Activated naive CD4-positive, alpha-beta T cell treated with anti-CD3 and anti-CD28 coated beads, Interleukin-2, amount 10 ng/mL, durations not matched to agents 7 days and 5 days (primary cell): ENCODE data around the gene PRRT1.
A peak's percentile ranks its signal among the peaks of the same experiment; 100 is the strongest.

Experiments used
- CTCF ChIA-PET: fragments of 350-600 bp; sonication (Branson Sonifier 250); formaldehyde crosslinking; loops from one replicate; lab custom pipeline; 2021; ENCODE audit warnings: antibody characterized with exemption; lab: Charles Lee
- DNase-seq: peaks from one replicate; pipeline ENCODE4 v3.0.0-alpha.2; 2020
- H3K27ac Mint-ChIP-seq: one replicate; pipeline ENCODE4 v1.8.0; 2021; ENCODE audit warnings: mild to moderate bottlenecking, moderate library complexity, mixed read lengths
- H3K27me3 Mint-ChIP-seq: one replicate; pipeline ENCODE4 v1.8.0; 2021; ENCODE audit warnings: mild to moderate bottlenecking, mixed read lengths
- H3K36me3 Mint-ChIP-seq: one replicate; pipeline ENCODE4 v1.8.0; 2021; ENCODE audit warnings: mixed read lengths
- H3K4me1 Mint-ChIP-seq: one replicate; pipeline ENCODE4 v1.8.0; 2021; ENCODE audit warnings: mixed read lengths
- H3K4me3 Mint-ChIP-seq: one replicate; pipeline ENCODE4 v1.8.0; 2021; ENCODE audit warnings: mild to moderate bottlenecking, moderate library complexity, mixed read lengths
- H3K9me3 Mint-ChIP-seq: one replicate; pipeline ENCODE4 v1.8.0; 2021; ENCODE audit warnings: mixed read lengths

The PRRT1 gene

DNA sequence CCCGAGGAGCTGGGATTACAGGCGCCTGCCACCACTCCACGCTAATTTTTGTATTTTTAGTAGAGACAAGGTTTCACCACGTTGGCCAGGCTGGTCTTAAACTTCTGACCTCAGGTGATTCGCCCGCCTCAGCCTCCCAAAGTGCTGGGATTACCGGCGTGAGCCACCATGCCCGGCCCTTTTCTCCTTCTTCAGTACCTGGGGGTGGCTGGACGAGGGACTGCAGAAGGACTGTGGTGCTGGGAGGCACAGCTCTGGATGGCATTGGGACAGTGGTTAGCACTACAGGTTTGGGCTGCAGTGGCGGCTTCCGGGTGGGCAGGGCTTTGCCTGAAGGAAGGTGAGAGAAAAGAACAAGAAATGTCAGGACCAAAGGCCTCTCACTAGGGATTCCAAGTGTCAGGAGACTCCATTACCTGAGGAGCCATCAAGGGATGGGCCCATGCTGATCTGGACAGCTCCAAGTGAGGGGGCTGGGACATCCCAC lies 31.1 kb downstream of the PRRT1 start:
- DNase-seq: no peak
- Mint-ChIP-seq H3K27ac (no peak overlapping the region), H3K4me1 (peaks cover 12% of the 10 kb centered on the region), H3K4me3 (no peak overlapping the region), H3K27me3 (no peaks in the 10 kb centered on the region), H3K9me3 (no peaks in the 10 kb centered on the region), H3K36me3 (peaks cover 59% of the 10 kb centered on the region)
- CTCF ChIA-PET: interaction anchor here (1.2 to 1.6 kb wide), 2 partner anchors 28 to 34 kb away, joined by 3 to 4 read pairs; no protein-coding TSS in a partner anchor

DNA sequence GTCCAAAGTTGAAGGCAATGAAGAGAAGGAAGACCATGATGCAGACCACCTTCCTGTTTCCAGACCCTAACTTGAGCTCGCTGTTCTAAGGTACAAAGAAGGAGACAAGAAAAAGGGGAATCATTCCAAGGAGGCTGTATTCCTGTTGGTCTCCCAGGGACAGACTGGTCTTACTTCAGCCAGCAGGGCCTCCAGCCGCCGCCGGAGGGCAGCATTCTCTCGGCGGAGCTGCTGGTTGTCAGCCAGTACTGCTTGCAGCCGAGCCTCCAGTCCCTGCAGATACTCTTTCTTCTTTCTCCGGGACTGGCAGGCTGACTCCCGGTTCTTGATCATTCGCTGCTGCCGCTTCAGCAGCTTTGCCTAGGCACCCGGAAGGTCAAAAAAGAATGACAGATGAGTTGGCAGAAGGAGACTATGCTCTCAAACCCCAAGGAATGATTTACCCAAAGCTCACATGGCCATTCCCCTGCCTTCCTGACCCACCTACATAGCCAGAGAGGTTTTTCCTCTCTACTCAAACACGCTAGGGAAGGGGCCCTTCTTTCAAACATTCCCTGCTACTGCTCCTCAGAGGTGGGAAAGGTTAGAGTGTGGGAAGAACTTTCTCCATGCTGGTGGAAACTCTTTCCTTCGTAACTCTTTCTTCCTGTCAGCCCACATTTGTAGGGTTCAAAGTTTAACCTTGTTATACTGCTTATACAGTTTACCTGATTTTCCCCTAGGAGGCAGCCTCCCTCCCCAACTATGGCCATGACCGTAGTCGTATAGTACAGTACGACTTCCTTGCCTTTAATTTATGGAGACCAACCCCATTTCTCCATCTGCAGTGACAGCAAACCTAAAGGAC lies 32.7 kb downstream of the PRRT1 start:
- H3K27me3 Mint-ChIP-seq: no peaks in the 10 kb centered on the region
- peaks cover 59% of the 10 kb centered on the region for H3K36me3 Mint-ChIP-seq
- H3K4me3 Mint-ChIP-seq: no peak overlapping the region
- H3K9me3 Mint-ChIP-seq: no peaks in the 10 kb centered on the region
- CTCF ChIA-PET: interaction anchor here (0.7 to 2.7 kb wide), 14 partner anchors 8 to 105 kb away, joined by 3 to 25 read pairs (median 4); partner anchors contain the start of genes ATF6B, FKBPL, NOTCH4 and PRRT1
- no peak overlapping the region for H3K27ac Mint-ChIP-seq
- peak; percentile 83 for DNase-seq
- H3K4me1 Mint-ChIP-seq: peaks cover 8% of the 10 kb centered on the region

DNA sequence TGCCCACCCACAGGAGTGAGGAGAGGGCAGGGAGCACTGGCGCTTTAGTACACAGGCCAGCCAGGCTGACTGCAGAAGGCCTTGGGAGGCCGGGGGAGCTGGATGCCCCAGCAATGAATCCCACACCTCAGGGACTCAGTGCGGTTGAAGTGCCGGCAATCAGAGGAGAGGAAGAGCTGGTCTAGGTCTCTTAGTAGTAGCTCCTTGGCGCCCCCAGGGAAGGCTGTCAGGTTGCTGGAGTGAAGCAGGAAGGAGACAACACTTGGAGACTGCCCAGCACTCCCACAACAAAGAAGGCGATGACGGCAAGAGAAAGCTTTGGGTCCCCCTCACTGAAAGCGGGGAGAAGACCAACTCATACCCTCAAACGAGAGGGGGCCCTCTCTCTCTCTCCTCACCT lies 34.3 kb downstream of the PRRT1 start:
- CTCF ChIA-PET: interaction anchor here (0.8 to 2.7 kb wide), 8 partner anchors 10 to 297 kb away, joined by 3 to 25 read pairs (median 3); partner anchors contain the start of genes ATF6B and FKBPL
- H3K4me3 Mint-ChIP-seq: no peak overlapping the region
- peaks cover 8% of the 10 kb centered on the region for H3K4me1 Mint-ChIP-seq
- H3K36me3 Mint-ChIP-seq: peaks cover 54% of the 10 kb centered on the region
- H3K9me3 Mint-ChIP-seq: no peaks in the 10 kb centered on the region
- H3K27me3 Mint-ChIP-seq: no peaks in the 10 kb centered on the region
- peak overlapping the region; percentile 58 for H3K27ac Mint-ChIP-seq
- DNase-seq: no peak

DNA sequence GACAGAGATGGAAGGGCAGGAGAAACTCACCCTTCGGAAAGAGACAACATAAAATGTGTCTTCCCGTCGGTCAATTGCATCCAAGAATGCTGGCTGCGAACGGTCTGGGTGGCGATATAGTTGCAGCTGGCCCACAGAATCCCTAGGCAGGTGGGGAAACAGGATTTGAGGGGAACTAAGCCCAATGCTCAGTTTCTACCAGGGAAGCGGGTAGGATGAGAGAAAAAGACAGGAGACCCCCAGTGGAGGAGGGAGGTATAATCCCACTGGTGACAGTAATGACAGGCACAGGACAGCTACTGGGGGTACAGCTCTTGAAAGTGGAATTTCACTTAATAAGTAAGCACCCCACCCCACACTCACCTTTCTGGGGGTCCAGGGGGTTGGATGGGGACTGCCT lies 35.1 kb downstream of the PRRT1 start:
- H3K27ac Mint-ChIP-seq: no peak overlapping the region
- peaks cover 48% of the 10 kb centered on the region for H3K36me3 Mint-ChIP-seq

DNA sequence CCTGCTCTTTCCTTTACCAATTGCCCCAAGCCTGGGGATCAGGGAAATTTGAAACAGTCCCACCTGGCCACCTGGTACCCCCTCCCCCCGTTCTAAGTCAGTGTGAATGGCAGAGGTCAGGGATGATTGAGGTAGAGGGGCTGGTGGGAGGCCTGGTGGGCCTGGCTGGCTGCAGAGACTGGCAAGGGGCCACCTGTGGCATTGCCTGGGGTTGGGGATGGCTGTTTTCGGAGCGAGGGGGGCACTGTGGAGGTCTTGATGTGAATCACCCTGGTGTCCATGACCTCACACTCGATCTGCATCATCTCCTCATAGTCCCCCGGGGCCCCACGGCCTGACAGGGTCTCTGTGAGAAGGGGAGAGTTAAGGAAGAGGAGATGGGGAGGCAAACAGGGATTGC lies 36.1 kb downstream of the PRRT1 start:
- Mint-ChIP-seq H3K4me1 (peaks cover 8% of the 10 kb centered on the region), H3K27ac (no peak overlapping the region), H3K36me3 (peaks cover 42% of the 10 kb centered on the region), H3K9me3 (no peaks in the 10 kb centered on the region), H3K4me3 (no peak overlapping the region), H3K27me3 (no peaks in the 10 kb centered on the region)
- DNase-seq: no peak
- CTCF ChIA-PET: interaction anchor here (1.9 kb wide), 1 partner anchor 9 kb away, joined by 5 read pairs; no protein-coding TSS in a partner anchor

More for the DNA sequence above, 35.1 kb downstream of the PRRT1 start:
- Mint-ChIP-seq H3K9me3 (no peaks in the 10 kb centered on the region), H3K4me3 (no peak overlapping the region), H3K4me1 (peaks cover 8% of the 10 kb centered on the region), H3K27me3 (no peaks in the 10 kb centered on the region)
- no peak for DNase-seq
- CTCF ChIA-PET: interaction anchor here (1.2 to 2.7 kb wide), 3 partner anchors 12 to 79 kb away, joined by 3 to 25 read pairs (median 6); partner anchors contain the start of genes ATF6B and FKBPL

DNA sequence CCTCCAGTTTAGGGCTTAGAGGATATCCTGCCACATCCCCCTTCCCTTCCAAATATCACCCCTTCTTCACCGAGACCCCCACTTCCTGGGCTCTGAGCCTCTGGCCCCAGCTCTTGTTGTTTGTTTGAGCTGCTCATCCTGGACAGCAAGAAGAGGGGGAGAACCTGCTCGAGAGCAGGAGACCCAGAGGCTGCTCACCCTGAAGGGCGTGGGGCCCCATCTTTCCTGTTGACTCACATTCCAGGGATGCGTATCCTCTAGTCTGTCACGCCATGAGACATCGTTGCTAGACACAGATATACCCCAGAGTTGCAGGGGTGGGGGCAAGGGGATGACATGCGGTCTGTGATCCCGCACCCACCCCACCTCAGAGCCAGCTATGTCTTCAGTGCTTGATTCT lies 36.9 kb downstream of the PRRT1 start:
- Mint-ChIP-seq H3K36me3 (peaks cover 39% of the 10 kb centered on the region), H3K4me1 (peaks cover 8% of the 10 kb centered on the region), H3K27ac (no peak overlapping the region), H3K27me3 (peaks cover 5% of the 10 kb centered on the region), H3K4me3 (no peak overlapping the region), H3K9me3 (no peaks in the 10 kb centered on the region)
- CTCF ChIA-PET: interaction anchor here (1.9 kb wide), 1 partner anchor 10 kb away, joined by 5 read pairs; no protein-coding TSS in a partner anchor
- no peak for DNase-seq

DNA sequence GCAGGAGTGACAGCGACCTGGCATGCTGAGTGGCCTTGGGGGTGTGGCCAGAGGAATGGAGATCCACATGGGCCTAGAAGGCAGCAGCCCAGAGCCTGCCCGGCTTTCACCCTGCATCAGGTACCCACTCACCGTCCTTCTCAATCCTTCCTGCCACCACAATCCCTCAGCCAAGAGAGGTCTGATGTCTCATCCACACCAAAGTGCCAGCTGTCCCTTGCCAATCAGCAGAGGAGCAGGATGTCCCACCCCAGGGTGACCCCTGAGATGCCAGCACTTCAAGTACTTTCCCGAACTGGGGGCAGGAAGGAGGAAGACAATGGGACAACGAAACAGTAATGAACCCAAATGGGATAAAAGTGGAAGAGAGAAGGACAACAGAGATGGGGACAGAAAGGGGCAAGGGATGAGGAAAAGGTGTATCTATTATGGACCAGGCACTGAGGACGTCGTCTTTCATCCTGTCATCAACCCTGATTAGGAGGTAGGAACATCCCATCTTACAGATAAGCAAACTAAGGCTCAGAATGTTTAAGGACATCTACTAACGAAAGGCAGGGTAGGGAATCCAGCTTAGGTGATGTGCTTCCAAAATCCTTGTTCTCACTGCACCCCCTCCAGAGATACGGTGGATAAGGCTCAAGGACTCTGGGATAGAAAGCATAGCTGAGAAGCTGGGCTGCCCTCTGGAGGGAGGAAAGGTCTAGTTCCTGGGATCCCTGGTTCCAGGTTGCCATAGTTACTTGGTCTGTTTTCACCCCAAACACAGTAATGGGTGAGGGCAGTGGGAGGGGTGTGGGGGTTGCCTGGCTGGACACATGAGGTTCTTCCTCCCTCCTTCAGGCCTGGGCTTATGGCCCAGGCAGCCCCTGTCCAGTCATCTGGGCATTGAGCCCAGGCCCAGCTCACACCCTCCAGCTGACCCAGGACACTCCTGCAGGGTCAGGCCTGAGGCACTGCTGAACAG lies 38.1 kb downstream of the PRRT1 start:
- peaks cover 29% of the 10 kb centered on the region for H3K36me3 Mint-ChIP-seq
- DNase-seq: no peak
- no peak overlapping the region for H3K27ac Mint-ChIP-seq
- no peak overlapping the region for H3K4me3 Mint-ChIP-seq
- peaks cover 16% of the 10 kb centered on the region for H3K27me3 Mint-ChIP-seq
- CTCF ChIA-PET: interaction anchor here (1.9 kb wide), 1 partner anchor 11 kb away, joined by 5 read pairs; no protein-coding TSS in a partner anchor
- H3K9me3 Mint-ChIP-seq: no peaks in the 10 kb centered on the region
- H3K4me1 Mint-ChIP-seq: no peaks in the 10 kb centered on the region

DNA sequence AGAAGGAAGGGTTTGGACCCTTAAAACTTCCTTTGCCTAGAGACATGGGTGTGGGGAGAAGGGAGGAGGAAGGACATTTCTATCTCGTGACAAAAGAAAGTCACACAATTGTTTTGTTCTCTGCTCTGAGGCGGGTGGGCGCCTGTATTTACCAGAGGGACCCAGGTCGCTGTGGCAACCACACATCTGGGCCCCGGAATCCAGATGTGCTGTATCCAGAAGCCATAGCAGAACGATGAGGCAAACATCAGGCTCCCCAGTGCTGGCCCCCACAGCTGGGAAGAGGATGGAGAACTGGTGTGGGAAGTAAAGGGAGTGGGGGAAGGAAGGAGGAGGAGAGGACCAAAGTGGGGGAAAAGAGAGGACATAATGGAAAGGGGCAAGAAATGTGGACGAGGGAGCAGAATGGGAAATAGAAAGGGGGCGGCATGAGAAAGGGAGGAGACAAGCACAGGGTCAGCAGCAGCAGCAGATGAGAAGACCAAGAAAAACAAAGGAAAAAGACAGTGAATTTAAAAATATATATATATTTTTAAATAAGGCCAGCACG lies 39.2 kb downstream of the PRRT1 start:
- Mint-ChIP-seq H3K9me3 (no peaks in the 10 kb centered on the region), H3K4me1 (no peaks in the 10 kb centered on the region), H3K27me3 (peaks cover 28% of the 10 kb centered on the region), H3K4me3 (no peak overlapping the region), H3K27ac (no peak overlapping the region), H3K36me3 (peaks cover 21% of the 10 kb centered on the region)
- CTCF ChIA-PET: no interaction called here
- DNase-seq: no peak

DNA sequence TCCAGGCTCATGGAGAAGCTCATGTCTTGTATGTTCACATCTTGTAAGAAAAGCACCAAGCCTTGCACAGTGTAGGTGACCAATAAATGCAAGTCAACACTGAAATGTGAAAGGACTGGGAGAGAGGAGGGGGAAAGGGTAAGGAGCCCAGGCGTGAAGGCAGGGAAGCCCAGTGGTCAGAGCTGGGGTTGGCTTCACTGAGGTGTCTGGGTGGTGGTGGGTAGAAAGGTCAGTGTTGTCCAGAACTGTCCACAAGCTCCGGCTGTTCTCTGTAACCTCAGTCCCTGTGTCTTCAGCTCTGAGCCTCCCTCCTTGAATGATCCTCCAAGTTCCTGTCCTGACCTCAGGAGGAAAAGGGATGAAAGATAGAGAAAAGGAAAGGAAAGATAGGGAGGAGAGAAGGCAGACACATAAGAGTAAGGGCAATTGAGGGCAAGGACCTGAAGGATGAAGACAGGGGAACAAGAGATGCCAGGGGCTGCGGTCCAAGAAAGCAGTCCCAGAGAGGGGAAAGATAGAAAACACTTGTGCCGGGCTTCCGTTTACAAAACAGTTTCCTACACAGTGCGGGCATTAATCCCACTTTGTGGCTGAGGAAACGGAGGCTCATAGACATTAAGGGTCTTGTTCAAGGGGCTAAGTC lies 40.2 kb downstream of the PRRT1 start:
- Mint-ChIP-seq H3K4me3 (no peak overlapping the region), H3K27me3 (peaks cover 35% of the 10 kb centered on the region), H3K4me1 (no peaks in the 10 kb centered on the region), H3K9me3 (no peaks in the 10 kb centered on the region), H3K27ac (no peak overlapping the region), H3K36me3 (peaks cover 17% of the 10 kb centered on the region)
- CTCF ChIA-PET: interaction anchor here (0.7 to 1.1 kb wide), 2 partner anchors 7 to 34 kb away, joined by 3 read pairs; no protein-coding TSS in a partner anchor
- no peak for DNase-seq

DNA sequence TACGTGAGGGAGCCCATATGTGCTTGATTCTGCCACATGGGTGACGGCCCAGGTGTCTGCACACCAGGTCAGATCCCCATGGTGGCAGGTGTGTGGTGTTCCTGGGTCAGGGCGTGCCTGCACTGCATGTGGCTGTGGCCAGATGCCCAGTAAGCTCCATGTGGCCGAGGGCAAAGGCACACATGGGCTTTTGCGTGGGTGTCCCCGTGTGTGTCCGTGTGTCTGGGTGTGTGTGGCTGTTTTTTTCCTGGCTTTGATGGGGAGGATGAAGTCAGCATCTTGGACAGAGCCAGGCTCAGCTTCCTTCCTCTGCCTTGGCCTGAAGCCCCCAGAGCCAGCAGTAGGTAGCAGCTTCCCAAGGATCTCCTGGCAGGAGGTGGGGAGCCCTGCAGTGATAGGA lies 41.1 kb downstream of the PRRT1 start:
- no peak overlapping the region for H3K4me3 Mint-ChIP-seq
- H3K27ac Mint-ChIP-seq: no peak overlapping the region
- no peaks in the 10 kb centered on the region for H3K9me3 Mint-ChIP-seq
- no peaks in the 10 kb centered on the region for H3K4me1 Mint-ChIP-seq
- peaks cover 41% of the 10 kb centered on the region for H3K27me3 Mint-ChIP-seq
- DNase-seq: no peak
- H3K36me3 Mint-ChIP-seq: peaks cover 11% of the 10 kb centered on the region
- CTCF ChIA-PET: interaction anchor here (1.1 kb wide), 1 partner anchor 8 kb away, joined by 3 read pairs; no protein-coding TSS in a partner anchor

DNA sequence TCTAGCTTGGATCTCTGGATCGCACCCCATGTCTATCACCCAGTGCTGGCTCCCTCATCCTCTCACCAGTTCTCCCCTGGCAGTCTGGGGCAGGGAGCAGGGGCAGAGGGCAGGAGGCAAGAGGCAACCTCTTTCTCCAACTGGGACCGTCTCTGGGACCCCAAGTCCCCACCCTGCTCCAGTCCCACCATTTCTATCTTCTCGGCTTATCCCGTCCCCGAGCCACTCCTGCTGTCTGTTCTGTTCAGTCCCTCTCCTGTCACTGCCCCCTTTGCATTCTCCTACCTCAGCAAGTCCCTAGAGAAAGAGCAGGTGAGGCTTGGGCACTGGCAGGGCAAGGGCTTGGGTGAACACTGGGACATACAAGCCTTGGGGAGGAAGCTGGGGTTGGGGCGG lies 42.0 kb downstream of the PRRT1 start:
- peaks cover 6% of the 10 kb centered on the region for H3K36me3 Mint-ChIP-seq
- peaks cover 41% of the 10 kb centered on the region for H3K27me3 Mint-ChIP-seq
- H3K27ac Mint-ChIP-seq: no peak overlapping the region
- no peak for DNase-seq
- CTCF ChIA-PET: interaction anchor here (0.9 kb wide), 1 partner anchor 9 kb away, joined by 3 read pairs; no protein-coding TSS in a partner anchor
- H3K4me1 Mint-ChIP-seq: no peaks in the 10 kb centered on the region
- no peak overlapping the region for H3K4me3 Mint-ChIP-seq
- no peaks in the 10 kb centered on the region for H3K9me3 Mint-ChIP-seq

DNA sequence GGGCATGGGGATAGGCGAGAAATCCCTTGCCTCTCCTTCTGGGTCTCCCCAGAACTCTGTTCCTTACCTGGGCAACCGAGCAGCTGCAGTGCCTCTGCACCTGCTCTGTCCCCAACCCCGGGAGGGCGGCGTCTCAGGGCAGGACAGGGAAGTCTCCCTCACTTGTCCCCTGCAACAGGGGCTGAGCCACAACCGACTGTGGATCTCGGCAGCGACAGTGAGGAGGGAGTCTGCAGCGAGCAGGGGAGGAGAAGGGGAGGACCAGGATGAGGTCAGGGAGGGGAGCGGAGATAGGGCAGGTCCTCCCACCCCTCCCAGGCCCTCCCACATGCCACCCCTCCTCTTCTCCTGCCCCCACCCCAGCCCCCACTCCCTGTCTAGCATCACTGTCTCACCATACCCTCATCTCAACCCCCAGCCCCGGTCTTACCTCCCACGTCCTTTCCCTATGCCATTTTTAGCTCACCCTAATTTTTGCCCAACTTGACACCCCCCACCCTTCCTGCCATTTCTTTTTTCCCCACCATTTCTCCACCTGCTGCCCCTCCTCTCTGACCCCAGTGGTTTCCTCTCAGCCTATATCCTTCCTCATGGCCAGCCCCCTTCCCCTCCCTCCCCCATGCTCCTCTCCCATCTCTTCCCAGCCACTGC lies 42.5 kb downstream of the PRRT1 start, which contains the start of gene TNXB:
Gene TNXB (minus strand): TSS at position 225 of the 651 bp plus-strand sequence. CDS start 11,140 bp downstream, outside the sequence.
- no peak for DNase-seq
- H3K27ac Mint-ChIP-seq: no peak within 1 kb of the TSS
- H3K27me3 Mint-ChIP-seq: peaks cover 45% of the 10 kb centered on the region
- no peaks in the 10 kb centered on the region for H3K9me3 Mint-ChIP-seq
- CTCF ChIA-PET: interaction anchor here (0.9 kb wide), 1 partner anchor 10 kb away, joined by 3 read pairs; no protein-coding TSS in a partner anchor
- H3K36me3 Mint-ChIP-seq: peaks cover 4% of the 10 kb centered on the region
- H3K4me3 Mint-ChIP-seq: no peak within 1 kb of the TSS
- H3K4me1 Mint-ChIP-seq: no peaks in the 10 kb centered on the region
